Panc1 (cell line): ENCODE measurements around the gene AHRR.

ENCODE experiments used
- REST ChIP-seq, 2 experiments: IDR thresholded peaks; 2 replicates each; pipeline ENCODE4 v1.6.1; 2011 to 2012; ENCODE audit warnings: low read depth in 2 of 2, control low read depth in 1 of 2, low read length in 1 of 2, mild to moderate bottlenecking in 1 of 2, moderate library complexity in 1 of 2; ENCODE audit not compliant: insufficient read depth in 1 of 2
- SIN3A ChIP-seq: IDR thresholded peaks from 2 replicates; pipeline ENCODE4 v1.6.1; 2012; ENCODE audit warnings: low read depth, mild to moderate bottlenecking, low read length, moderate library complexity, borderline replicate concordance; ENCODE audit not compliant: insufficient read depth

- TF ChIP-seq SIN3A (no peak), REST (IDR thresholded peaks at IDR 0.05; ENCODE audit: insufficient read depth in 1 of 2, low read depth in 2 of 2, low read length in 1 of 2) (no peak)
Measured at GRCh38 chr5:352639-353611, 31.4 kb downstream of the AHRR start.
